Effector CD8-positive, alpha-beta T cell (primary cell): ENCODE results near the gene ASPN.

ENCODE experiments used
- DNase-seq: peaks from one replicate; lab custom pipeline; 2025; lab: John Stamatoyannopoulos, UW
- total RNA-seq, 4 experiments: gene quantifications; one replicate each; lab custom pipeline; 2026; lab: John Stamatoyannopoulos, UW

Gene ASPN
- 0 reads per million in 4 experiments for total RNA-seq

DNA sequence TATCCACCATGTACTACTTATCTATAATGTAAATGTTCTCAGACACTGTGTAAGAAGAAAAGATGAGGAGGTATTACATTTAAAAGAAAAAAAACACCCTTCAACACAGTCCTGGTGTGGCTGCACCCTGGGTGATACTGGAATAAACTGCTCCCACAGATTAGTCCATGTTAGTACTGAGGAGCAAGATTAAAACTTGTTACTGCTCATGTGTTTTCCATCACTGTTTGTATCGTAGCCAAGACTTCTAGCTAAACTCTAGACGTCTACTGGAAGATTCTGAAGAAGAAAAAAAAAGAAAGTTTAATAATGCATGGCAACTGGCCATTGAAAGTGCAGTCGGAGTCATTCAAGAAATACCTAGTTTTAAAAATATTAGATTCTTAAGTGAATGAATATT lies at the start of gene ASPN:
ASPN (minus strand) TSS at position 178 of the 400 bp plus-strand sequence.
- DNase-seq: no peak

DNA sequence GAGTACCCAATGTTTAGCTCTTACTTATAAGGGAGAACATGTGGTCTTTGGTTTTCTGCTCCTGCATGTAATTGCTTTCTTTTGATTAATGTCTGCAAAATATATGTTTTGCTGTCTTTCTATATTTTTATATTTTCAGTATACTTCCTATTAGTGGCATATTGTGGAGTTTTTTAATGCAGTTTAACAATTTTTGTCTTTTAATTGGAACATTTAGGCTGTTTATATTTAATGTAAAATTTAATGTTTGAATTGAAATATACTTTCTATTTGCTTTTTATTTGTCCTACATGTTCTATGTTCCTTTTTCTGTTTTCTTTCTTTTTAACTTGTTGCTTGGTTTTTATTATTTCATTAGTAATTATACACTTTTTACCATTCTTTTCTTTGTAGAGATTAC lies 48.6 kb upstream of the ASPN start:
- DNase-seq: no peak

DNA sequence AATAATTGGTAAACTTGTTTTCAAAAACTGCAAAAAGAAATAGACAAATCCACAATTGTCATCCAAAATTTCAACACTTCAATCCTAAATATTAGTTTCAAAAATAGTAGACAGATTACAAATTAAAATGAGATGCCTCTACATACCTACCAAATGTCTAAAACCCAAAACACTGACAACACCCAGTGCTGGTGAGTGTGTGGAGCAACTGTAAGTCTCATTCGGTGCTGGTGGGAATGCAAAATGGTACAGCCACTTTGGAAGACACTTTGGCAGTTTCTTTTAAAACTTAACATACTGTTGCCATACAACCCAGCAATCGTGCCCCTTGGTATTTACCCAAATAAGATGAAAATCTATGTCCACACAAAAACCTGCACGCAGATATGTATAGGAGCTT lies 46.8 kb upstream of the ASPN start:
- DNase-seq: no peak

DNA sequence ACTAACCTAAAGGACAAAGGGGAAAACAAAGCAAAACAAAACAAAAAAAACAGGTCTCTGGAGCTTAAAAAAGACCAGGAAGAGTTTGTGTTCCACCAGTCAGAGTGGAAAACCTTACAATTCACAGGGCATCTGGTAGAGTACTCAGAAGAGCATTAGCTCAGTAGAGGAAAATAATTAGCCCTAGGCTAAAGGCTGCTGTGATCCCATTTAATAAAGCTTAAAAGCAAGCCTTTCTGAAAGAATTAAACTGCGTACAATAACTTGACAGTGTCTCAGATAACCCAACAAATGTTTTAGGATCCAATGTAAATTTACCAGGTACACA lies 46.2 kb upstream of the ASPN start:
- no peak for DNase-seq

DNA sequence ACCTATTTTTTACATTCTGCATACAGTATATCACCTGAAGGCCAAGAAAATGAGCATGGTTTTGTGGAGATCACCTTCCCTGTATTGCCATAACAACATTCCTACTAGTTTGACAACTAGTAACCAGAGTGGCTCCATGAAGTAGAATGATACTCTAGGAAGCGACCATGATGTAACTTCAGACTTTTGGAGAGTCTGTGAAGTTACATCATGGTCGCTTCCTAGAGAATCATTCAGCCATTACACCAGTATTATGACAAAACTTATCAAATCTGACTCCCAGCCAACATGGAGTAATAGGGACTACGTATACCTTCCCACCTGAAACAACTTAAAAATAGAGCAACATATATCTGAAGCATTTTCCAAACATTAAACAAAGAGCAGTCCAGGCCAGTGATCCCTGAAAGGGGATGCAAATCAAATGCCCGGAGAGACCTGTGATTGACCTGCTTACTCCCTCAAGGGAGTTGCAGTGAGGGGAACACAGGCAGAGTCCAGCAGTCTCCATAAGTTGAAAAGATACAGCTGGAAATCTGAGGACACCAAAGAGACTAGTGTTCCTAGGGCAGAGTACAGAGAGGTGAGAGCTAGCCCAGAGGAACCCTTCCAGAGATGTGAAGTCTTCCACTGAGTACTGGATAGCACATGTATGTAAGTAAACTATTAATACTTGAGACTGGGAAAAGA lies 45.7 kb upstream of the ASPN start:
- no peak for DNase-seq

DNA sequence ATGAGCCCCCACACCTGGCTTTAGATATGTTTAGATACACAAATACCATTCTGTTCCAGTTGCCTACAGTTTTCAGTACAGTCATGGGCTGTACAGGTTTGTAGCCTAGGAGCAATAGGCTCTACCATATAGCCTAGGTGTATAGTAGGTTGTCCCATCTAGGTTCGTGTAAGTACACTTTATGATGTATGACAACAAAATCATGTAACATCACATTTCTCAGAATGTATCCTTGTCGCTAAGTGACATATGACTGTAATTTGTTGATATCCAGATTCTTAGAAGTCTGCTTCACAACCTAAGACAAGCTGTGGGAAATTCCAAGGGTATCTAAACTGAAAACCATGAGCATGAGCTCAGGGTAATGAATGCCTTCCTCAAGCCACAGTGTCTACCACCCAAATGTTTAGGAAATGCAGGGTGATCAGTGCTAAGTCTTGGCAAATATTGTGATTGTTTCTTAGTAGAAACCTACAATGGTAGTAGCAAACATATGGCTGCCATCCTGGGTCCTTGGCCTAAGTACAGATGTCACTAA lies 45.1 kb upstream of the ASPN start:
- no peak for DNase-seq

DNA sequence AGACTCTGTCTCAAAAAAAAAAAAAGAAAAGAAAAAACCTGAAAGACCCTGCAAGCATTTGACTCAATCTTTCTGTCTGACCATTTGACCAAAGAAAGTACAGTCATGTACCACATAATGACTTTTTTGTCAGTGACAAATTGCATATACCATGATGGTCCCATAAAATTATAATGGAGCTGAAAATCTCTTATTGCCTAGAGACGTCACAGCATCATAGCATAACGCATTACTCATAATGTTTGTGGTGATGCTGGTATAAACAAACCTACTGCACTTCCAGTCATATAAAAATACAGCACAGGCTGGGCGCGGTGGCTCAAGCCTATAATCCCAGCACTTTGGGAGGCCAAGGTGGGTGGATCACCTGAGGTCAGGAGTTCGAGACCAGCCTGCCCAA lies 43.0 kb upstream of the ASPN start:
- no peak for DNase-seq

DNA sequence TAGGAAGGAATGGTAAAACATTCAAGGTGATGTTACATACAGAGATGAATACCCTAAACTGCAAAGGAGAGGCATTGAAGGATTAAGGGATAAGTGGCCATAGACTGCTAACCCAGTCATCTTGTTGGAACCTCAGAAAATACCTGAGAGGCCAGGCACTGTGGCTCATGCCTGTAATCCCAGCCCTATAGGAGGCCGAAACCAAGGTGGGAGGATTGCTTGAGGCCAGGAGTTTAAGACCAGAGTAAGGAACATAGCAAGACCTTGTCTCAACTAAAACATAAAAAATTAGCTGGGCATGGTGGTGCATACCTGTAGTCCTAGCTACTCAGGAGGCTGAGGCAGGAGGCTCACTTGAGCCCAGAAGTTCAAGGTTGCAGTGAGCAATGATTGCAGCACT lies 42.6 kb upstream of the ASPN start:
- DNase-seq: no peak

DNA sequence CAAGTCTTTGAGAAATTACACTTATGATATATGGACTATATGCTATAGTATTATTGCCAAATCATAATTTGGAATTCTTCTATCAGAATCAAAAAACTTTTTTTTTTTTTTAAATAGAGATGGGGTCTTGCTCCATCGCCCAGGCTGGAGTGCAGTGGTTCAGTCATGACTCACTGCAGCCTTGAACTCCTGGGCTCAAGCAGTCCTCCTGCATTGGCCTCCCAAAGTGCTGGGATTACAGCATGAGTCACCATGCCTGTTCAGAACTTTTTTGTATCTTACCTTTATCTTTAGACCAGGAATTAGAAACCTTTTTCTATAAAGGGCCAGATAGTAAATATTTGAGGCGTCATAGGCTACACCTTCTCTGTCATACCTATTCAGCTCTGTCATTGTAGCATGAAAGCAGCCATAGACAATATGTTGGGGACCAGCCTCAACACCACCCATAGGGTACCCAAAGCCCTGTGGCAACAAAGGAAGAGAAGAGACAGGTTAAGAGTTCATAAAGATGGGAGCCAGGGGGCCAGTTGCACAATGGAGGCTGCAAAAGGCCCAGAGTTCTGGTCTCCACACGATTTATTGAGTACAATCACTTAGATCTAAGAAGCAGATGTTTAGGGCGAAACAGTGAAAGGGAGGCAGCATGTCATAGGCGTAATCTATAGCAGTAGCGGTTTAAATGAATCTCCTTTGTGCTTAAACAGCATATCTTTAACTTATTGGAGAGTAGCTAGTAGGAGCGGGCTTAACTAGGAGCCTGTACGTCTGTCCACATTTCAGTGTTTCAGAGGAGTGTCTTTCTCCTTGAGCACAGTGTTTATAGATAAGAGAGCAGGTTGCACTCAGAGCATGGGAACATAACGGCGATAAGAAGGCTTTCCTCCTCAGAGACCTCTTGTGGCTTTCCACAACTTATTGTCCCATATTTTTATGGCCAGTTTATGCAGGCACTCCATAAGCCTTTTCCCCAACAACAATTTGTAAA lies 41.0 kb upstream of the ASPN start:
- no peak for DNase-seq

DNA sequence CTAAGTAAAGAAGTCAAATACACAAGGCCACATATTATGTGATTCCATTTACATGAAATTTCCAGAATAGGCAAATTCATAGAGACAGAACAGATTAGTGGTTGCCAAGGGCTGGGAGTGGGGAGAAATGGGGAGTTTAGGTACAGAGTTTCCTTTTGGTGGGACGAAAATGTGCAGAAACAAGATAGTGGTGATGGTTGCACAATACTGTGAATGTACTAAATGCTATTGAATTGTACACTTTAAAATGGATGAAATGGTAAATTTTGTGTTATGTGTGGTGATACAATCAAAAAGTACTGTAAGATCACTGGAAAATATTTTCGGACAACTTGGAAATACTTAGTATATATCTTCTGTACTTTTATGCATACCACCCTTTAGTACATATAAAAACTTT lies 38.5 kb upstream of the ASPN start:
- no peak for DNase-seq

DNA sequence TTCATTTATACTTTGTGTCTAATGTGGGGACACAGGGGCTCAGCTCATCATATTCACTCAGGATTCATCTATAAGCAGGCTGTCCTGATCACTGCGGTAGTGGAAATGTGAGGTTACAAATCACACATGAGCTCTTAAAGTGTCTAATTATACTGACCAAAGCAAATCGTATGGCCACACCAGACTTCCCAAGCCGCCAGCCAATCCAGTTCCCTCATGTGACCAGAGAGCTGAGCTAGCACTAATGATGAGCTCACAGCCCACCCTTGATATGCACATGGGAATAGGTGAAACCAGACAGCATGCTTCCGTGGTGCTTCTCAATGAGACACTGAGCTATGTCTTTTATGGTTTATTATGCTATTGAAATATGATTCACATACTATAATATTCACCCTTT lies 35.9 kb upstream of the ASPN start:
- no peak for DNase-seq

DNA sequence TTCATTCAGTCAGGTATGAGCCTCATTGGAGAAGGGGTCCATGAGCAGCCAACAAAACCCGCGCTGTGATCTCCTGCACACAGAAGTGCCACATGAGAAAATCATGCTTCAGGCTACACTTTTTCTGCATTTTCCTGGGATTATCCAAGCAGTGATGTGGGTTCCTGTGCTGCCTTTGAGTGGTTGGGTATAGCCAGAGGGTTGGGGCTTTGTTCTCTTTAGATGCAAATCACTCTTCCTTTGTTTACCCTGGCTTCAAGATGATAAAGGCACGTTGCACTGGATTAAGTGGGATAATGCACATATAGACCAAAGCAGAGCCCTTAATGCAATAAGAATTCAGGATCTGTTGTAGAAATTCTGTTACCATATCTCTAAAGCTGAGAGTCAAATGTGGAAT lies 34.7 kb upstream of the ASPN start:
- no peak for DNase-seq

DNA sequence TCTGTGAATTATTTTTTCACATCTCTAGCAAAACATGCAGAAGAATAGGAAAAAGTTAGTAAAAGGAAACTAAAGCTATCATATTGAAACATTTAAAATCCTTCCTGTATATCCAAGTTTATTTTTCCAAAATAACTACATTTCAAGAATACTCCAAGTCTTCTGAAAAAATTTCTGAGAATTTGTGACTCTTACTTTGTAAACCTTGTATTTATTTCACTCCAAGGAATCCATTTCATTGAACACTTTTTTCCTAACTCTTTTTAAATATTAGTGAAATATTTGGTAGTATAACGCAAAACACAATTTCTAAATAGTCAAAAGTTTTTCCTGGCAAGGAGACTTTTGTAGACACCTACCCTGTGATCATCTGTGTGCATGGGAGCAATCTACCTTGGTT lies 34.2 kb upstream of the ASPN start:
- DNase-seq: no peak

DNA sequence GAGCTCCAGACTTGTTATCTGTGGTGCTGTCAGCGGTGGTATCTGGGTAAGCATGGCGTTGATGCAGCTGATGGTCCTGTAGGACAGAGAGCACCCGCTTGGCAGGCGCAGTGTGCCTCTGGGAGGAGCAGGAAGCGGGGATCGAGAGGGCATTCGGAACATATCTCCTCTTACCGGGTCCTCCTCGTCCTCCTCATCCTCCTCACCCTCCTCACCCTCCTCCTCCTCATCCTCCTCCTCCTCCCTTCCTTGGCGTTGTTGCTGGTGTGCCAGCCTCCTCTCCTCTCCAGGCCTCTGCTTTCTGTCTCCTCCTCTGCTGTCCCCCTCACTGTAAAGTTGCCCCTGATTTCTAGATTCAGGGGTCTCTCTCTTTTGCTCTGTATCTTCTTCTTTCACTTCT lies 32.3 kb upstream of the ASPN start:
- DNase-seq: no peak

DNA sequence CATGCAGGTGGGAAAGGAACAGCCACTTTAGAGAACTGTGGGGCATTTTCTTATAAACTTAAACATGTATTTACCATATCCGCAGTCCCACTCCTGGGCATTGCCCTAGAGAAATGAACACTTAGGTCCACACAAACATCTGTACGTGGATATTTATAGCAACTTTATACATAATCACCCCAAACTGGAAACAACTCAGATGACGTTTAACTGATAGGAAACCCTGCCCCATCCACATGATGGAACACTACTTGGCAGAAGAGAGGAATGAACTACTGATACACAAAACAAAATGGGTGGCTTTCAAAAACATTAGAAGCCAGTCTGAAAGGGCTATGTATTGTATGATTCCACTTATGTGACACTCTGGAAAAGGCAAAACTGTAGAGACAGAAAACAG lies 31.0 kb upstream of the ASPN start:
- no peak for DNase-seq

DNA sequence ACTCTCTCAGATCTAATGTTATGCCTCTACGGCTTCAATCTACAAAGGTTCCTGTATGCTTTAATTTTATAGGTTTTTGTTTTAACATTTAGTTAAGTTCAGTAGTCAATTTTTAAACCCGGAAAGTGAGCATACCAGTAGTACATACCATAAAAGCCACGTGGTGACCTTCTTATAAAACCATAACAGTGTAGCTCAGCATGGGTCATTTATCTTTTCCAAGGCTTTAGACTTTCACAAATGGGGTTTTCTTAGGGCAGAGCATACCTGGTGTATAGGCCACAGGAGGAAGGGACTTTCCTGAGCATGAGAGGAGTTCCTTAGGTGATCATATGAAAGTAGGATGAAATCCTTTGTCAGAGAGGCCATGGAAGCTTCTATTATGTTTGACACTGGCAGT lies 30.3 kb upstream of the ASPN start:
- DNase-seq: no peak

DNA sequence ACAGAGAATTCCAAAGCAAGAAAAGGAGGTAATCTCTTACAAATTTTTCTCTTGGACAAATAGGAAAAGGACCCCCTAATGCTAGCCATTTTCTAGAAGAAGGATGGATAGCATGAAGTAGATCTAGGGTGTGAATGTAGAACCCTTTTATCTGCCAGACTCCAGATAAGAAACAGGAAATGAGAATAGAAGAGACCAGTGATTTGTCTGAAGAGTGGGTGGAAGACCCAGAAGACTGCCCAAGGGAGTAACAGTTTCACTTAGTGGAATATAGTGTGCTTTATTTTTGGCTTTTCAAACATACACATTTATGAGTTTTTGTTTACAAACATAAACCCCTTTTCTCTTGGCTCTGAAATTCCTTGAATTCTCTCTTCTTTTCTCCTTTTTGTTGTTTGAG lies 28.4 kb upstream of the ASPN start:
- no peak for DNase-seq

DNA sequence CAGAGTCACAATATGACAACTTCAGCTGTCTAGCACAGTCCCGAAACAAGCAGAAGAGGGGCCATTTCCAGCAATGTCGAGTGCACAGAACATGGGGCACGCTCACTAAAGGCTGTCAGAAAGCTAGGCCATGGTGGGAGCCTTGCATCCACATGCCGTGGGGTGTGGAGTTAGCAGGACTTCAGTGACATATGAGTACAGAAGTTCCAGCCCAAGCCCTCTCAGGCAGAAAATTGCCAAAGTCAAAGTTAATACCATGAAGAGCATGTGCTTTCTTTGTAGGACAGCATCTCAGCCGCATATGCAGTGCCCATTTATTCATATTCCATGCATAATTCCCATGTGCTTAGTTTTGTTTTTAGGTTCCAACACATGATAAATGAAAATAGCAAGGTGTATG lies 26.7 kb upstream of the ASPN start:
- no peak for DNase-seq

DNA sequence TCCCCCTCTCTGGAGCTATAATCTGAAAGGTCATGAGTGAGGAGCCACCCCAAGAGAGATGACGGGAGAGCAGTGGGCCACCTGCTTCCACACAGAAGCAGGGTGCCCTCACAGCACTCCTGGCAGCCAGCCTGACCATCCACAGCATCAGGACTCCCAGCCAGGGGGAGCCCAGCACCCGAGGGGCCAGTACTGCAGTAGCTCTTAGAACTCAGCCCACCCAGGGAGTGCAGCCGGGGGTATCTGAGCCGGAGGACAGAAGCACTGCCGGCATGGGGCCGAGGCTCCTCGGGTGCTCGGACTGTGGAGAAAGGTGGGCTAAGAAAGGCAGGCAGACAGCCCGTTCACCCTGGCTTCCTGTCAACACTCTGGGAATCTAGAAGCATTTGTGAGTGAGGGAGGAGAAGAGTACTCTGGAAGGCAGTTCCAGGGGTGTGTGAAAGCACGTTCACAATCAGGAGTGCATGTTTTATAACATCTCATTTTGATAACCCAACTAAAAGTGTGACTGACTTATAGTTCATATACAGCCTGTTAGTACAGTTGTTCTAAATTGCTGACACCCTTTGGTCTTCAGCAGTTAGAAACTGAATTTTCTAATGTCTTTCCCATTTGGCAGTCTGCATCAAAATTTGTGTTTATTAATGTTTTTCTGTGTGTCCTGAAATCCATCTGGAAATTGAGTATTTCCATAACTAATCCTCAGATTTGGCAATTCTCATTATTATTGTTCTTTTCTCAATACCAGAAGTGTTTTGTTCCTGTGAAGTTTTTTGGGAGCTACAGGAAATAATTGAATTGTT lies 25.9 kb upstream of the ASPN start:
- no peak for DNase-seq

DNA sequence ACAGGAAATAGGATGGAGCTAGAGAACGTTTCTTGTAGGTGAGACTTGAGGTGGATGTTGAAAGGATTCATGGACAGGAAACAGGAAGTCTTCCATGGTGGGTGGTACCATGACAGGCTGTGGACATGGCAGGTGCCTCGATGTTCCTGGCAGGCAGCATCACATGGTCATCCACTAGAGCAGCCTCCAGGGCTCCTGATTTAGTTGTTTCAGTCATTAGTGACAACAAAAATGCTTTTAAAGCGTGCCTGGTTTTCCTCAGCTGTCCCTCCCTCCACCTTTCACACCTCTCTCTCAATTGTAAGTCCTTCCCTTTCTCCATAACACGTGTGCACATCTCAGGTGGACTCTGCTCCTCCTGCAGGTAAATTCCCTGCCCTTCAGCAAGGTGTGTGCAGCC lies 25.2 kb upstream of the ASPN start:
- no peak for DNase-seq

DNA sequence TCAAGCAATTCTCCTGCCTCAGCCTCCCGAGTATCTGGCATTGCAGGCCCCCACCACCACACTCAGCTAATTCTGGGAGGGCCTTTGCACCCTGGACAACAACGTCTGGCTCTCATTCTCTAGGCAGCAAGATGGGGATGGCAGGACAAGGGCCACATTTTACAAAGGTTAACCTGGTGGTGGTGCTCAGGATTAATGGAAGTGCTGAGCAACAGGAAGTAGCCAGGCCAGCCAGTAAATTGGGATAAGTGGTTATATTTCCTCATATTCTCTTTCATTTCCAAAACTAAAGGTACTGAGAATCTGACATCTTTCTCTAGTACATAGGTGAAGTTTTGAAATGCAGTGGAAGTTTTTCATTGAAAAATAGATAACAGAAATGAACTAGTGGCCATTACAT lies 24.7 kb upstream of the ASPN start:
- DNase-seq: no peak

DNA sequence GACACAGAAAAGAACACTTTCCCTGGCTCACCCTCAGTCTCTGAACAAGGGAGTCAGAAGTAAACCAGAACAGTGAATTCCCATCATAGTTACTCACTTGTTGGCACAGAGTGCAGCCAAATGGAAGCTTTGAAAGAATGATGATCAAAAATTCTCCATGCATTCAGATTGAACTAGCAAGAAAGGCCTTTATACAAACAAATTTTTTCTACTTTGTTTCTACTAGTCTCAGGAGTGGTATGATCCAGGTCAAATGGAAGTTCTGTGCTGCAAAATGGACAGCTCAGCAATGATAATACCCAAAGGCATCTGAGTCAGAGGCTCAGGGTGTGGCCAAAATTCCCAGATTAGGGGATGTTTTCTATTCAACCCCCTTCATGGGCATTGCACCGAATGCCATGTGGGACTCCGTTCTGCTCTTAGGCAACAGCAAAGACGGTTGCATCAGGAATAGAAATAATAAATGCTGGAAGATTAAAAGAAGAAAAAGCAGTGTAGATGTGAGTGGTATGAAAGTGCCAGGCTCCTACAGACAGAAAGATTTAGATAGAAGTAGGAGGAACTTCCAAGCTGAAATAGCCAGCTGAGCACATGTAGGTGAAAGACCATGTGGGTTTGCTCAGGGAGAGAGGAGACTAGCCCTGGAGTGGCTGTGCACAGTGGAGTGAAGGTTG lies 24.0 kb upstream of the ASPN start:
- DNase-seq: no peak
